Measurements from ENCODE around the gene FBRSL1.

FBRSL1 gene

GRCh38 chr12:132545164-132545953 is 55.4 kb downstream of the FBRSL1 start:
- TF ChIP-seq SIN3A (IDR thresholded peaks at IDR 0.05; ENCODE audit: borderline replicate concordance, insufficient read depth, low read length): no peak
- no peak for TF ChIP-seq REST (IDR thresholded peaks at IDR 0.05; ENCODE audit: insufficient read depth in 1 of 2, low read depth in 2 of 2, low read length in 2 of 2)
- TF ChIP-seq POLR2AphosphoS5 (IDR thresholded peaks at IDR 0.05; ENCODE audit: low read depth, low read length): no peak
- no peak for TF ChIP-seq FOXP2 (optimal IDR thresholded peaks at IDR 0.05; ENCODE audit: borderline replicate concordance, extremely low read depth, extremely low read length, insufficient read depth)
- TF ChIP-seq TAF1 (IDR thresholded peaks at IDR 0.05; ENCODE audit: borderline replicate concordance, insufficient read depth, low read length): no peak

GRCh38 chr12:132545955-132546354 is 56.0 kb downstream of the FBRSL1 start:
- no peak for TF ChIP-seq SIN3A (IDR thresholded peaks at IDR 0.05; ENCODE audit: borderline replicate concordance, insufficient read depth, low read length)
- no peak for TF ChIP-seq REST (IDR thresholded peaks at IDR 0.05; ENCODE audit: insufficient read depth in 1 of 2, low read depth in 2 of 2, low read length in 2 of 2)
- no peak for TF ChIP-seq FOXP2 (optimal IDR thresholded peaks at IDR 0.05; ENCODE audit: borderline replicate concordance, extremely low read depth, extremely low read length, insufficient read depth)
- no peak for TF ChIP-seq POLR2AphosphoS5 (IDR thresholded peaks at IDR 0.05; ENCODE audit: low read depth, low read length)
- TF ChIP-seq TAF1 (IDR thresholded peaks at IDR 0.05; ENCODE audit: borderline replicate concordance, insufficient read depth, low read length): no peak

DNA sequence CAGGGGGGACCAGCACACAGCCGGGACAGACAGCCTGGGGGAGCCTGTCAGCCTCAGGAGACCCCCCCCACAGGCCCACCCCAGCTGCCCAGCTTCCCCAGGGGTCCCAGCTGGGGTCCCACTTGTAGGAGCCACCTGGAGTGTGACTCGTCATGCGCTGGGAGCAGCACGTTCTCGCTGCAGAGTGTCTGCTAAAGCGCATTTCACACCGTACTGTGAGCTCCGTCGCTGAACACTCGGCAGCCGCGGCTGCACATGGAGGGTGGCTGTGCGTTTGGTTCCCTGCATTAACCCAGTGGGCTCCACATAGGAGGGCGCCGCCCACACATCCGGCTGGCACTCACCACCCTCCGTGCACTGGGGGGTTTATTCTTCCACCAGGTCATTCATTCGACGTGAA is 56.7 kb downstream of the FBRSL1 start:
- TF ChIP-seq FOXP2 (optimal IDR thresholded peaks at IDR 0.05; ENCODE audit: borderline replicate concordance, extremely low read depth, extremely low read length, insufficient read depth) (no peak), POLR2AphosphoS5 (IDR thresholded peaks at IDR 0.05; ENCODE audit: low read depth, low read length) (no peak), TAF1 (IDR thresholded peaks at IDR 0.05; ENCODE audit: borderline replicate concordance, insufficient read depth, low read length) (no peak), SIN3A (IDR thresholded peaks at IDR 0.05; ENCODE audit: borderline replicate concordance, insufficient read depth, low read length) (no peak), REST (IDR thresholded peaks at IDR 0.05; ENCODE audit: insufficient read depth in 1 of 2, low read depth in 2 of 2, low read length in 2 of 2) (no peak)

DNA sequence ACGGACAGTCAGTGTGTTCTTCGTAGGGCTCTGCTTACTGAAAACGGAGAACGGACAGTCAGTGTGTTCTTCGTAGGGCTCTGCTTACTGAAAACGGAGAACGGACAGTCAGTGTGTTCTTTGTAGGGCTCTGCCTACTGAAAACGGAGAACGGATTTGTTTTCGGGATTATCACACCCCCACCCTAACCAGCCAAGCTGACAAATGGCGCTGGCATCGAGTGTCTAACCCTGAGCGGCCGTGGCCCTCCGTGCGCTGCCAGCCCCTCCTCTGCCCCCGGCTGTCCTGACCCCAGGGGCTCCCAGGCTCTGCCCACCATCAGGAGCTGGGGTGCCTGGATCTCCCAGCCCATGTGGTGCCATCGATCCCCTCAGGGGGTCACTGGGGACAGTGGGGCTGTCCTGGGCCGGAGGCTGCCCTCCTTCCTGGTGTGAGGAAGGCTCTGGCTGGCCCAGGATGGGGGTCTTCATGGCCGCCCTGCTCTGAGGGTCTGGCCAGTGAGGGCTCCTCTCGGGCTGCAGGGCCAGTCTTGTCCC is 57.3 kb downstream of the FBRSL1 start:
- TF ChIP-seq FOXP2 (optimal IDR thresholded peaks at IDR 0.05; ENCODE audit: borderline replicate concordance, extremely low read depth, extremely low read length, insufficient read depth) (no peak), SIN3A (IDR thresholded peaks at IDR 0.05; ENCODE audit: borderline replicate concordance, insufficient read depth, low read length) (no peak), POLR2AphosphoS5 (IDR thresholded peaks at IDR 0.05; ENCODE audit: low read depth, low read length) (no peak), REST (IDR thresholded peaks at IDR 0.05; ENCODE audit: insufficient read depth in 1 of 2, low read depth in 2 of 2, low read length in 2 of 2) (no peak), TAF1 (IDR thresholded peaks at IDR 0.05; ENCODE audit: borderline replicate concordance, insufficient read depth, low read length) (no peak)

All from PFSK-1 (cell line).